ENCODE measurements around the gene SPATA19.
"Not testable (repeated sequence)": the region's sequence is repeated elsewhere in the genome, so short reads cannot be mapped to it uniquely, and the experiment has no call there.

The SPATA19 gene, protein sequence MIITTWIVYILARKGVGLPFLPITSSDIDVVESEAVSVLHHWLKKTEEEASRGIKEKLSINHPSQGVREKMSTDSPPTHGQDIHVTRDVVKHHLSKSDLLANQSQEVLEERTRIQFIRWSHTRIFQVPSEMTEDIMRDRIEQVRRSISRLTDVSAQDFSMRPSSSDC

DNA sequence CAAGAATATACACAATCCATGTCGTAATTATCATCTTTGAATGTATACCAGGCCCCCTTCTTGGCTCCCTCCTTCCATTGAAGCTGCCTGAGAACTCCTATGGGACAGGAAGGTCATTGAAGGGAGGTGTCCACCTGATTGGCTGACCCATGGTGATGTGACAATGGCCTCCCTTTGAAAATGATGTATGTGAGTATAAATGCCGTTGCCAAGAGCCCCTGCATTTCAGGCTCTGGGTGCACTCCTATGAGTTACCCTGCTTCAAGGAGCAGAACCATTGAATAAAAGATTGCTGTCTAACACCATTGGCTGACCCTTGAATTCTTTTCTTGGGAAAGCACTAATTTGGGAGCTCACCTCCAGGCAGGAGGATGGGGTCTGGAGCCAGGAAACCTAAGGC is at the start of gene SPATA19:
Gene SPATA19, minus strand, starts transcription at position 101 of the 400 bp plus-strand sequence. Its CDS starts 67 bp downstream, at position 34.
- DNase-seq, result no peak

- no peak for DNase-seq
Observed at GRCh38 chr11:133895061-133895479, 49.8 kb upstream of the SPATA19 start.

- no peak for DNase-seq
Observed at GRCh38 chr11:133893381-133893780, 48.1 kb upstream of the SPATA19 start.

- DNase-seq, result no peak
Observed at GRCh38 chr11:133892584-133893380, 47.5 kb upstream of the SPATA19 start.

GRCh38 chr11:133892126-133892525 is 46.8 kb upstream of the SPATA19 start:
- DNase-seq, result no peak

- no peak for DNase-seq
Observed at GRCh38 chr11:133889893-133890292, 44.6 kb upstream of the SPATA19 start.

- DNase-seq, result no peak
Observed at GRCh38 chr11:133889188-133889587, 43.9 kb upstream of the SPATA19 start.

DNA sequence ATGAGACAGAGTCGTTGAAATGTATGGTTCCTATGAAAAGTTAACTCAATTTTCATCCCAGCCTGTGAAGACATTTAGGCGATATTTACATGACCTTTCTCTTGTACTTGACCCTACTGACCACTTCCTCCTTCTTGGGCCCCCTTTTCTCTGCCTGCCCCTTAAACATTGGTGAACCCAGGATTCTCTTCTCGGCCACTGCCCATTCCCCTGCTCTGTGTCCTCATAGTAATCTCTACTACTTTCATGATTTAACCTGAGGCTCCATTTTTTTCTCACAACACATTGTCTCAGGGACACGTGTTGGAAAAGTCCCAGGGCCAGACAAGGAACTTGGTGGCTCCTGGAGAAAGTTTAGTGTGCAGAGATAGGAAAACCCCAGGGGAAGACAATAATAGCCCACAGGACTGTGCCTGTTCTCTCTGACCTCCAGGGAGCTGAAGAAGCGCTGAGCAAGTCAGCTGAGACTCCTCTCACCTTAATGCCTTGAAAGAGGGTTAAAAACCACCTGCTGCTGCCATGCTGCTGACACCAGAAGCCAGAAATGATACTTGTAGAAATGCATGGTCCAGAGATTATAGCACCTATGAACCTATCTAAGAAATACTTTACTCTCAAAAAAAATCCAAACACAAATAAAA is 42.5 kb upstream of the SPATA19 start:
- DNase-seq, result no peak

DNA sequence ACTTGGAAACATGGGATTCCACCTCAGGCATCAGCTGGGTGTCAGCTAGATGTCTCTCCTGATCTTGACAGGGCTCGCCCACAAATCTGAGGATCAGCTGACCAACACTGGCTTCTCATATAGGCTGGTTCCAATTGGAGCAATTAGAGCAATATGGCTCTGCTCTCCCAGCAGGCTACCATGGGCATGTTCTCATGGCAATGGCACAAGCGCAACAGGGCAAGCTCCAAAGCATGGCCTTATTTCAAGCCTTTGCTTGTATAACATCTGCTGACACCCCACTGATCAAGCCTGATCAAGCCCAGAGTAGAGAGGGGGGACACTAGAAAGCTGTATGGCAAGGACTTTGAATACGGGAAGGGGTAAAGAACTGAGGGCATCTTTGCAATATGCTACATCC is 40.7 kb upstream of the SPATA19 start:
- no peak for DNase-seq

DNA sequence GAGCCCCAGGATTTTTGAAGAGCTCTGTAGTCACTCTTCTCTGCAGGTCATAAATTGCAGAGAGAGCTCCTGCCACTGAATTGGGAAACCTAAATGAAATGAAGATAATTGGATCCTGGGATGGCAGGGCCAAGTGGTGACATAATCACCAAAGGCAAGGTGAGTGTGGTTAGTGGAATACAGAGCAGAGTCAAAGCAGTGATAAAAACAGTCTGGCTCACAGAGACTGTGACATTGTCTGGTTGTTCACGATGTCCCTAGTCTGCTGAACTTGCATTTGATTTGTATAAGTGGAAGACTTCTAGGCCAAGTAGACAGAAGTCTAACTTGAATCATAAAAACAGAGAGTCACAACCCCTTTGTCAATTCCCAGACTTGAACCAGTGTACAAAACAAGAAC is 26.8 kb upstream of the SPATA19 start:
- no peak for DNase-seq

DNA sequence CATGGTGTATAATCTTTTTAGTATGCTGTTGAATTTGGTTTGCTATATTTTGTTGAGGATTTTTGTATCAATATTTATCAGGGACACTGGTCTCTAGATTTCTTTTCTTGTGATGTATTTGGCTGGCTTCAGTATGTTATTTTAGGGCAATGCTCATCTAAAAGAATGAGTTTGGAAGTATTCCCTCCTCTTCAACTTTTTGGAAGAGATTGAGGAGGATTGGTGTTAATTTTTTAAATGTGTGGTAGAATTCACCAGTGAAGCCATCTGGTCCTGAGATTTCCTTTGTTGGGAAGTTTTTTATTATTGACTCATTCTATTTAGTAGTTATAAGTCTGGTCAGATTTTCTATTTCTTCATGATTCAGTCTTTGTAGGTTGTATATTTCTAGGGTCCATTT is 22.1 kb upstream of the SPATA19 start:
- no peak for DNase-seq

DNA sequence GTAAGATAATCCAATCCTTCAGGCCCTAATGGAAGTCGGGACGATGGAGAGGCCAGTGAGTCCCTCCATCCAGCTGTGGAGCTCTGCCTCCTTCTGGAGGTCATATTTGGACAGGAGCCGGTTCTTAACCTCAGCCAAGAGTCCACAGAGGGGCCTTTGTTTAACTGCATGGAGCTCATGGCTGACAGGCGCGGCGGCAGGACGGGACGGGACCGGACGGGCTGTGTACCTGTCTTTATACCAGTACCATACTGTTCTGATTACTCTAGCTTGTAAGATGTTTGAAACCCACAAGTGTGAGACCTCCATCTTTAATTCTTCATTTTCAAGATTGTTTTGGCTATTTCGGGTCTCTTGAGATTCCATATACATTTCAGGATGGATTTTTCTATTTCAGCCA is 20.2 kb upstream of the SPATA19 start:
- no peak for DNase-seq

GRCh38 chr11:133864756-133865155 is 19.4 kb upstream of the SPATA19 start:
- no peak for DNase-seq

DNA sequence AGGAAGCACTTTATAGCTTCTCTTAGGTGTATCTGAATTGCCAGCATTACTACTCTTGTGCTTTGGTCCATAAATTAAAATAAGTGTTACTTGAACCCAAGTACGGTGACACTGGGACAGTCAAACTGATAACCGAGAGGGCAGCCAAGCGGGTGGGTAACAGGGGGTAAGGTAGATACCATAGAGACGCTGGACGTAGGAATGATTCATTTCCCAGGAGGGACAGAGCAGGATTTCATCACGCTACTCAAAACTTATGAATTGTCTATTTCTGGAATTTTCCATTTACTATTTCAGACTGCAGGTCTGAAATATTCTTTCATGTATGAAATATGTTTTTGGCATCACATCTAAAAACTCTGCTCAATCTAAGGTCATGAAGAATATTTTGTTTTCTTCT is 14.8 kb upstream of the SPATA19 start:
- no peak for DNase-seq

DNA sequence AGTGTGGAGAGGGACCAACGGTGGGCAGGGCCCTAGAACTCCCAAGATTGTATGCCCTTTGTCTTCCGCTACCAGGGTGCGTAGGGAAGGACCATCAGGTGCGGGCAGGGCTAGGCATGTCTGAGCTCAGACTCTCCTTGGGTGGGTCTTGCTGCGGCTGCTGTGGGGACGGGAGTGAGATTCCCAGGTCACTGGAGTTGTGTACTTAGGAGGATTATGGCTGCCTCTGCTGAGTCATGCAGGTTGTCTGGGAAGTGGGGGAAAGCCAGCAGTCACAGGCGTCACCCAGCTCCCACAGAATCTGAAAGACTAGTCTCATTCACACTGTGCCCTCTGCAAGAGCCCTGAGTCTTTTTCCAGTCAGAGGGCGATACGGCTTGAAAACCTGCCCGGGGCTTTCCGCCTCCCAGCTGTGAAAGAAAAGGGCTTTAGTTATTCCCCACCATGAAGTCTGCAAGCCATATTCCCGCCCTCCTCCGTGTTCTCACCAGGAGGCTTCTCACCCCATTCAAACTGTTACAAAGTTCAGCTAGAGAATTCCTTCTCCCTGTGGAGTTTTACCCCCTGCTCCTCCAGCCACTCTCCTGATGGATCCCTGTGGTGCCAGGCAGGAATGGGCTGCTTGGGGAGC is 9.1 kb upstream of the SPATA19 start:
- not testable (repeated sequence) for DNase-seq

- no peak for DNase-seq
Observed at GRCh38 chr11:133844217-133844616, 1.1 kb downstream of the SPATA19 start.

GRCh38 chr11:133843454-133843987 is 1.8 kb downstream of the SPATA19 start:
- DNase-seq, result no peak

DNA sequence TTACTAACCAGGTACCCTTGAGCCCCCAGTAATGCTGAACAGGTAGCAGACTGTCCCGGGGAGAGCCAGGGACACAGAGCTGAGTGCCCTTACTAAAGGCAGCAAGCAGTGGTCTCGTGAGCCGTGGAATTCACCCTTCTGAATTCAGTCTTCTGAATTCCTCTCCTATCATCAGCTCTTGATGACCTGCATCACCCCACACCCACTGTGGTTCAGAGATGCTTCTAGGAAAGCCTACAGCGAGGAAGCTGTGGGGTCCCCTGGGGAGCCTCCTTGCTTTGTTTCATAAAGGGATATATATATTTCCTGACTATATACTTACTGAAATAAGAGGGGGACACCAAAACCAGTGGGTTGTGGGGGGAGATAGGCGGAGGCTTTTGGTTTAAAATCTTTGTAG is 2.6 kb downstream of the SPATA19 start:
- DNase-seq, result no peak

- no peak for DNase-seq
Observed at GRCh38 chr11:133842053-133842452, 3.3 kb downstream of the SPATA19 start.

DNA sequence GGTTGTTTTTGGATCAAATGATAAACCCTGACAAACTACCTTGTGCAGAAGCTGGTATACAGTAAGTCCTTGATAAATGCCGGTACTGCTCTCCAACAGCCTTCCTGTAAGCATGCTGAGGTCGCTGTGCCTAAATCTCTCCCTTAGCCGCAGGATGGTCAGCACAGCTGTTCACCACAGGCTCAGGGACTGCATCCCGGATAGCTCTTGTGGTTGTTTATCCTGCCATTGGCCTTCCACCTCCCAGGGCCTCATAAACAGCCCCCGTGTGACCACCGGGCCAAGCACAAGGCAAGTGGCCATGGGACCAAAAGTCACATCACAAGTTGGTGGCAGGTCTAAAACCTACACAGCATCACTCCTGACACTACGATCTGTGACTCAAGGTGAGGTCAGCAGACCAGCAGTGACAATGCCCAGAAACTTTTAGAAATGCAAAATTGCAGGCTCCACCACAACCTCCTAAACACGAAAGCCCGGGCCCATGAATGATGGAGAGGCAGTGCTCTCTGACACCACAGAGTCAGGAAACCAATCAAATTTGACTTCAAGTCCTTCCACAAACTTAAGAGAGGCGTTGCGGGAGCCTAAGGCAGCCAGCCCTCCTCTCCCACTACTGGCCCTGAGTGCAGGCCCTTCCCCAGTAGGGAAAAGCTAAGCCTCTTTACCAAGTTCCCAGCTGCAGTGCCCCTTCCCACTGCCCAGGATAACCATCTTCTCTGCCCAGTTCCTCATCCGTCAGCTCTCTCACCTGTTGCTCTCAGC is 3.9 kb downstream of the SPATA19 start:
- no peak for DNase-seq

- no peak for DNase-seq
Observed at GRCh38 chr11:133840479-133840941, 4.8 kb downstream of the SPATA19 start.

All from NCI-H510A (cell line).